GM19467 (cell line): ENCODE data around the gene YIPF1.
"Not testable (repeated sequence)": the region's sequence is repeated elsewhere in the genome, so short reads cannot be mapped to it uniquely, and the experiment has no call there.

Experiments
- ATAC-seq: cut with Tn5 transposase; IDR thresholded peaks from one replicate; pipeline ENCODE4 v1.9.1; 2021; ENCODE audit warnings: mild to moderate bottlenecking, moderate library complexity; ENCODE audit not compliant: unreplicated experiment

YIPF1 gene

GRCh38 chr1:53847980-53848379 lies 41.6 kb downstream of the YIPF1 start:
- no peak for ATAC-seq

- ATAC-seq = no peak
Measured at GRCh38 chr1:53842347-53842746, 47.2 kb downstream of the YIPF1 start.

- no peak for ATAC-seq
Measured at GRCh38 chr1:53838654-53838974, 51.0 kb downstream of the YIPF1 start.

- ATAC-seq = peak; percentile 84
Measured at GRCh38 chr1:53837924-53838653, 51.5 kb downstream of the YIPF1 start, which contains the start of gene NDC1. Gene NDC1 (minus strand): TSS chr1:53838296. CDS start chr1:53838261, 35 bp downstream.

- ATAC-seq = no peak
Measured at GRCh38 chr1:53837646-53837923, 52.0 kb downstream of the YIPF1 start.

- ATAC-seq = no peak
Measured at GRCh38 chr1:53835491-53835890, 54.1 kb downstream of the YIPF1 start.

- ATAC-seq = no peak
Measured at GRCh38 chr1:53834776-53835175, 54.8 kb downstream of the YIPF1 start.

GRCh38 chr1:53833393-53833792 lies 56.2 kb downstream of the YIPF1 start:
- no peak for ATAC-seq

GRCh38 chr1:53826367-53826766 lies 63.2 kb downstream of the YIPF1 start:
- ATAC-seq = no peak

GRCh38 chr1:53825306-53825705 lies 64.3 kb downstream of the YIPF1 start:
- no peak for ATAC-seq

GRCh38 chr1:53822931-53823330 lies 66.7 kb downstream of the YIPF1 start:
- ATAC-seq = no peak

GRCh38 chr1:53821380-53821779 lies 68.2 kb downstream of the YIPF1 start:
- ATAC-seq = no peak

- ATAC-seq = no peak
Measured at GRCh38 chr1:53819387-53819786, 70.2 kb downstream of the YIPF1 start.

- ATAC-seq = not testable (repeated sequence)
Measured at GRCh38 chr1:53816584-53816983, 73.0 kb downstream of the YIPF1 start.

- not testable (repeated sequence) for ATAC-seq
Measured at GRCh38 chr1:53815484-53815883, 74.1 kb downstream of the YIPF1 start.

- no peak for ATAC-seq
Measured at GRCh38 chr1:53811414-53811851, 78.2 kb downstream of the YIPF1 start.

GRCh38 chr1:53810497-53810896 lies 79.1 kb downstream of the YIPF1 start:
- no peak for ATAC-seq

- no peak for ATAC-seq
Measured at GRCh38 chr1:53810007-53810406, 79.6 kb downstream of the YIPF1 start.

GRCh38 chr1:53807916-53808315 lies 81.7 kb downstream of the YIPF1 start:
- no peak for ATAC-seq

- no peak for ATAC-seq
Measured at GRCh38 chr1:53804791-53805505, 84.6 kb downstream of the YIPF1 start.

GRCh38 chr1:53804181-53804580 lies 85.4 kb downstream of the YIPF1 start:
- no peak for ATAC-seq
